HG02943 (cell line): Measurements from ENCODE around the gene FAM13C.
"Not testable (repeated sequence)": the region's sequence is repeated elsewhere in the genome, so short reads cannot be mapped to it uniquely, and the experiment has no call there.

Experiments
- ATAC-seq: cut with Tn5 transposase; IDR thresholded peaks from one replicate; pipeline ENCODE4 v1.9.1; 2021; ENCODE audit warnings: mild to moderate bottlenecking, low read depth, moderate library complexity; ENCODE audit not compliant: unreplicated experiment

FAM13C gene

DNA sequence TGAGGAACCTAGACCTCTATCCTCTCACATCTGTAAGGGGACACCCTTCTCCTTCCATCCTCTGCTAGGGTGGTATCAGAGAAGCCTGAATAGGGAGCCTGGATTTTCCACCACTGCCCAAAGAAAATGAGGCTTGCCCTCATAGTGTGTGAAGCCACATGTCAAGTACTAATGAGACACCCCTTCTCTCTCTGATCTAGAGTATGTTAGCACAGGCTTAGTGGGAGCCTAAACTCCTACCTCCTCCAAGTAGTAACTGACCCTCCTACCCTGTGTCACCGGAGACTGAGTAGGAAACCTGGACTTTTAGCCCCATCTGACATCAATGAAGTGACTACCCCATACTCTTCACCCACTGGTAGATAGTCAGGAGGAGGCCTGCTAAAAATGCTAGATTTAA, 120.3 kb downstream of the FAM13C start:
- no peak for ATAC-seq

DNA sequence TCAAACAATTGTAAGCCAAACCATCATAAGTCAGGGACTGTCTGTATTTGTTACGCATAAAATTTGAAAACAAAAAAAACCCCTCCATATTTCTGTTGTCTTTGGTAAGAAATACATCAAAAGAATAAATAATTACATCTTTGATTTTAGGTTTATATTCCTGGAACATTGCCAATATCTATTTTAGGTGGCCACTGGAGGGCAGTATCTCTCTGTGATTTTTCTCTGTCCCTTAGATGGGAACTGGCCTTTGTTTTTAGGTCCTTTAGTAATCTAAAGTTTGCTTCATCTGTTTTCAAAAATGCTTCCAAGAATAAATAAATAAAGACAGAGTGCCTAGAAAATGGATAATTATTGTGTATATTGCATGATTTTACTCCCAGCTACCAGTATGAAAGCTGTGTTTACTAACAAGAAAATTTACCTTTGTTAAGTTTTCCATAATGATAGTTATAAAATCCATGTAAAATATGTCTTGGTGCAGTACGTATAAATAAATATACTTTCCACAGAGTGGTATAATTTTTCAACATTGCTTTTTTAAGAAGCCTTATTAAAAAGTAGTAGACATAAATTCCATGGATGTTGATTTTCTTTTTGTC, 121.7 kb downstream of the FAM13C start:
- ATAC-seq = no peak

DNA sequence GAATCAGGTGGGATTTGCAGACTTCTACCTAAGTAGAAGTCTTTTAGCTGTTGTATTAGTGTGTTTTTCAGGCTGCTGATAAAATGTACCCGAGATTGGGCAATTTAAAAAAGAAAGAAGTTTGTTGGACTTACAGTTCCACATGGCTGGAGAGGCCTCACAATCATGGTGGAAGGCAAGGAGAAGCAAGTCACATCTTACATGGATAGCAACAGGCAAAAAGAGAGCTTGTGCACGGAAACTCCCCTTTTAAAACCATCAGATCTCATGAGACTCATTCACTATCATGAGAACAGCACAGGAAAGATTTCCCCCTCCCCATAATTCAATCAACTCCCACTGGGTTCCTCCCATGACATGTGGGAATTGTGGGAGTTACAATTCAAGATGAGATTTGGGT, 123.2 kb downstream of the FAM13C start:
- not testable (repeated sequence) for ATAC-seq

GRCh38 chr10:59237775-59238174, 124.6 kb downstream of the FAM13C start:
- no peak for ATAC-seq

DNA sequence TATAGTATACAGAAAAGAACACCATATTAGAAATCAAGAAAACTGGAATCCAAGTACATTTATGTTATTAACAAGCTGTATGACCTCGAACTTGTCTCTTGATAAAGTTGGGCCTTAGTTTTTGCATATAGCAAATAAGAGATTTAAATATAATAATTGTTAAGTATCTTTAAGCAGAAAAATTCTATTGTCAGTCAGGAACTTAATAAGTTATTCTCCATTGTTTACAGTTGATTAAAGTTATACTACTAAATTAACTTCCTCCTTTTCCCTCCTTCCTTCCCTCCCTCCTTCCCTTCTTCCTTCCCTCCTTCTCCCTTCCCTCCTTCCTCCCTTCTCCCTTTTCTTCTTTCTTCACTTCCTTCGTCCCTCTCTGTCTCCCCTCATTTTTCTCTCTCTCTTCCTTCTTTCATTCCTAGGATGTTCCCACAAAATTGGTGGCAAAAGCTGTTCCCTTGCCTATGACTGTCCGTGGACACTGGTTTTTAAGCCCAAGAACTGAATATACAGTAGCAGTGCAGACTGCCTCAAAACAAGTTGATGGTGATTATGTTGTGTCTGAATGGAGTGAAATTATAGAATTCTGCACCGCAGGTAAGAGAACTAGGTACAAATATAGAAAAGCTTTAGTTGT, 126.2 kb downstream of the FAM13C start:
- no peak for ATAC-seq

- ATAC-seq = no peak
Observed at GRCh38 chr10:59234816-59235429, 127.4 kb downstream of the FAM13C start.

- no peak for ATAC-seq
Observed at GRCh38 chr10:59234194-59234593, 128.2 kb downstream of the FAM13C start.

DNA sequence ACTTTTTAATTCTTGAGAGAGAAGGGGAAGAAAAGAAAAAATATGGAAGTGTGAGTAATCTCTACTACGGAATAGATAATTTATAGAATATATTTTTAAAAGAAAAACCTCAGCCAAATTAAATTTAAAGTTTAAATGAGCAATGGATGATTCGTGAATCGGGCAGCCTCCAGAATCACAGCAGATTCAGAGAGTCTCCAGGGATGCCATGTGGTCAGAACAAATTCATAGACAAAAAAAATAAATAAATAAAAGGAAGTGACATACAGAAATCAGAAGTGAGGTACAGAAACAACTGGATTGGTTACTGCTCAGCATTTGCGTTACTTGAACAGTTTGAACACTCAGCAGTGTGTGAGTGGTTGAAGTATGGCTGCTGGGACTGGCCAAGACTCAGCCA, 132.9 kb downstream of the FAM13C start:
- ATAC-seq = no peak

GRCh38 chr10:59227136-59227673, 135.1 kb downstream of the FAM13C start:
- no peak for ATAC-seq

DNA sequence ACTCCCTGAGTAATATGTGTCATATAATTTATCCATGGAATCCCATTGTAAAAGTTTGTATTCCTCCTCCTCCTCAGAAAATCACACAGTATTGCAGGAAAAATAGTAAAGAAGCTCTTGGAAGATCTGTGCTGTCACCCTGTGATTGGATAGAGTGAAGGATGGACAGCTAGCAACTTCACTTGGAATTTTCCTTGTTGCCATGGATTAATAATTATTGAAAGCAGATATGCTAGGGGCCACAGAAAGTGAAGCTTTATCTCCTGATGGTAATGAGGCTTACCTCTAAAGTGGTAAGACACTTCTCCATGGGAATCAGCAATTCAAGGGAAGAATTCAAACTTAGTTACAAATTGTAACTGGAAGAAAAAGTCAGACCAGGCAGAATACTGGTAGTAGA, 137.1 kb downstream of the FAM13C start:
- ATAC-seq = no peak

- ATAC-seq = not testable (repeated sequence)
Observed at GRCh38 chr10:59223597-59223996, 138.8 kb downstream of the FAM13C start.

- no peak for ATAC-seq
Observed at GRCh38 chr10:59222788-59223187, 139.6 kb downstream of the FAM13C start.

DNA sequence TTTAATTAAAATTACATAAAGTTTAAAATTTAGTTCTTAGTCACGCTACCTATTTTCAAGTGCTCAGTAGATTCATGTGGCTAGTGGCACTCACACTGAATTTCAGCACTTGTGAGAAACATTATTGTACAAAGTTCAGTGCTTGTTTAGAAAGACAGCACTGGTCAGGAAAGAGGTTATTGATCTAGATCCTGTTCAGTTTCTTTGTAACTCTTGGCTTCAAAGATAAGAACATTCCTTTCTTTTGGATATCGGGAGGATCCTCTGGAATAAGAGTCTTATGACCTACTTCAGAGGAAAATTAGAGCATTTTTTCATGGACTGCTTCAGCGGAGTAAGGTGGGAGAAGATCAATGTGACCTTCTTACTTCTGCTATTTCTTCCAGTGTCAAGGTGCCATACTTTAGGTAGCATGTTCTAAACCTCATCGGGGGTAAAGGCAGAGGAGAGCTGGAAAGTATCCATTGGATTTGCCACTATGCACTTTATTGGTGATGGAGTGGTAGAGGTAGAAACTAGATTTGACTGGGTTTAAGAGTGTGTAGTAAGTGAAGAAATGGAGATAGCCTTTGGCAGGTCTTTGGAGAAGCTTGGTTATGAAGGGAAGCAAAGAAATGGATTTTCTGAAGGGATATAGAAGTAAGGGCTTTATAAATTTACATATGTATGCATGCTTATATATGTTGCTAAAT, 146.0 kb downstream of the FAM13C start:
- no peak for ATAC-seq

- no peak for ATAC-seq
Observed at GRCh38 chr10:59214160-59214559, 148.2 kb downstream of the FAM13C start.

- no peak for ATAC-seq
Observed at GRCh38 chr10:59212301-59212798, 150.0 kb downstream of the FAM13C start.

DNA sequence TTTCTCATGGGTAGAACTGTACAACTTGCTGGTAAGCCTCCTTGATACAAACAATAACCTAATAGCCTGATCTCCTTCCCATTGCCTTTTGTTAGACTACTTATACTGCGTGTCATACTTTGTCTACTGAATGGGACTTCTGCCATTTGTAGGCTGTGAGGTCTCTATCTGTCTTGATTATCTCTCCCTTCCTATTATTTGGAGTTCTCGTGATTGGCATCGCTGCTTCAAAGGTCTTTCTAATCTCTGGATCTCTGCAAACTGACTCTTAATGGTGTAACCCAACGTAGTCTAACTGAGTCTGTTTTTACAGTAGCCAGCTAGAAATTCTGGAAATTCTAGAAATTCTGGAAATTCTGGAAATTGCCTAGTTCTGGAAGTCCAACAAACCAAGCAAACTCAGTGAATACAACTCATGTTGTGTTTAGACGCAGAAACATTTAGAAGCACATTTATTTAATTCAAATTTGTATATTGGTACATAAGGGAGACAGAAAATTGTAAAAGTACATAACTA, 156.1 kb downstream of the FAM13C start:
- ATAC-seq = no peak
